Smooth muscle cell of the pulmonary artery (primary cell): ENCODE data around the gene CT47C1. TPM values are rescaled to one million over a fixed set of nuclear protein-coding genes. Genes with fewer than 3 reads are reported as not detected.

Experiments used
- total RNA-seq: library from RNA; depleted of rRNA; stranded (reverse); fragments of >200 nt; gene quantifications from 2 replicates; pipeline ENCODE4 v1.2.3, GENCODE V29; 2014

Gene CT47C1
- total RNA-seq = not detected in 2 replicates

GRCh38 chrX:119072744-119073143 lies at the start of gene CT47C1:
Gene CT47C1, plus strand, starts transcription at chrX:119072993. Its CDS starts 233 bp downstream, at chrX:119073226.

Other genes starting within 250 kb of the CT47C1 start
- gene ZCCHC12, start 249.2 kb upstream of the CT47C1 start, total RNA-seq = not detected in 2 replicates
- gene LONRF3, start 98.4 kb upstream of the CT47C1 start, total RNA-seq = 0.65 and 1.7 TPM in 2 replicates
- not detected in 2 replicates for gene KIAA1210, start 54.8 kb downstream of the CT47C1 start, total RNA-seq
- 107 and 156 TPM in 2 replicates for gene PGRMC1, start 163.3 kb downstream of the CT47C1 start, total RNA-seq